ENCODE results near the gene TXNRD2. TPM values are rescaled to one million over a fixed set of nuclear protein-coding genes. Genes with fewer than 3 reads are reported as not detected.

TXNRD2 gene
- total RNA-seq, 1 donor from 2014 or later = 50.4 TPM

- Histone ChIP-seq H3K4me3 (ENCODE audit: low read depth, low read length) (no peak overlapping the region), H3K36me3 (ENCODE audit: control insufficient read depth, insufficient read depth, low read length) (peaks cover 2% of the 10 kb centered on the region), H3K27me3 (ENCODE audit: control insufficient read depth, insufficient read depth, low read length) (no peaks in the 10 kb centered on the region)
- no peak for TF ChIP-seq CTCF (IDR thresholded peaks at IDR 0.05; ENCODE audit: insufficient read depth, low read length, poor library complexity, severe bottlenecking)
- DNase-seq (ENCODE audit: low read depth) = no peak
These were observed 26.2 kb downstream of the TXNRD2 start for GRCh38 chr22:19915287-19915954.

- no peak for DNase-seq (ENCODE audit: low read depth)
- Histone ChIP-seq H3K36me3 (ENCODE audit: control insufficient read depth, insufficient read depth, low read length) (peaks cover 2% of the 10 kb centered on the region), H3K4me3 (ENCODE audit: low read depth, low read length) (no peak overlapping the region), H3K27me3 (ENCODE audit: control insufficient read depth, insufficient read depth, low read length) (no peaks in the 10 kb centered on the region)
- no peak for TF ChIP-seq CTCF (IDR thresholded peaks at IDR 0.05; ENCODE audit: insufficient read depth, low read length, poor library complexity, severe bottlenecking)
These were observed 27.2 kb downstream of the TXNRD2 start for GRCh38 chr22:19914201-19914943.

GRCh38 chr22:19913337-19913936, 28.2 kb downstream of the TXNRD2 start:
- H3K36me3 ChIP-seq (ENCODE audit: control insufficient read depth, insufficient read depth, low read length) = peaks cover 2% of the 10 kb centered on the region
- no peak for TF ChIP-seq CTCF (IDR thresholded peaks at IDR 0.05; ENCODE audit: insufficient read depth, low read length, poor library complexity, severe bottlenecking)
- no peaks in the 10 kb centered on the region for H3K27me3 ChIP-seq (ENCODE audit: control insufficient read depth, insufficient read depth, low read length)
- no peak for DNase-seq (ENCODE audit: low read depth)
- no peak overlapping the region for H3K4me3 ChIP-seq (ENCODE audit: low read depth, low read length)

- DNase-seq (ENCODE audit: low read depth) = no peak
- no peak overlapping the region for H3K4me3 ChIP-seq (ENCODE audit: low read depth, low read length)
- H3K27me3 ChIP-seq (ENCODE audit: control insufficient read depth, insufficient read depth, low read length) = no peaks in the 10 kb centered on the region
- H3K36me3 ChIP-seq (ENCODE audit: control insufficient read depth, insufficient read depth, low read length) = peaks cover 2% of the 10 kb centered on the region
- no peak for TF ChIP-seq CTCF (IDR thresholded peaks at IDR 0.05; ENCODE audit: insufficient read depth, low read length, poor library complexity, severe bottlenecking)
These were observed 29.2 kb downstream of the TXNRD2 start for GRCh38 chr22:19912271-19912999.

GRCh38 chr22:19911540-19912270, 29.9 kb downstream of the TXNRD2 start:
- no peak for TF ChIP-seq CTCF (IDR thresholded peaks at IDR 0.05; ENCODE audit: insufficient read depth, low read length, poor library complexity, severe bottlenecking)
- Histone ChIP-seq H3K27me3 (ENCODE audit: control insufficient read depth, insufficient read depth, low read length) (no peaks in the 10 kb centered on the region), H3K4me3 (ENCODE audit: low read depth, low read length) (no peak overlapping the region), H3K36me3 (ENCODE audit: control insufficient read depth, insufficient read depth, low read length) (peaks cover 2% of the 10 kb centered on the region)
- no peak for DNase-seq (ENCODE audit: low read depth)
